Fibroblast of skin of left quadriceps (primary cell): ENCODE measurements around the gene L3MBTL1.
"Not testable (repeated sequence)": the region's sequence is repeated elsewhere in the genome, so short reads cannot be mapped to it uniquely, and the experiment has no call there.

ENCODE experiments used
- DNase-seq, 2 experiments: peaks; one replicate each; pipeline ENCODE4 v3.0.0-alpha.2; 2013; ENCODE audit warnings: low read depth in 2 of 2

L3MBTL1 gene

DNA sequence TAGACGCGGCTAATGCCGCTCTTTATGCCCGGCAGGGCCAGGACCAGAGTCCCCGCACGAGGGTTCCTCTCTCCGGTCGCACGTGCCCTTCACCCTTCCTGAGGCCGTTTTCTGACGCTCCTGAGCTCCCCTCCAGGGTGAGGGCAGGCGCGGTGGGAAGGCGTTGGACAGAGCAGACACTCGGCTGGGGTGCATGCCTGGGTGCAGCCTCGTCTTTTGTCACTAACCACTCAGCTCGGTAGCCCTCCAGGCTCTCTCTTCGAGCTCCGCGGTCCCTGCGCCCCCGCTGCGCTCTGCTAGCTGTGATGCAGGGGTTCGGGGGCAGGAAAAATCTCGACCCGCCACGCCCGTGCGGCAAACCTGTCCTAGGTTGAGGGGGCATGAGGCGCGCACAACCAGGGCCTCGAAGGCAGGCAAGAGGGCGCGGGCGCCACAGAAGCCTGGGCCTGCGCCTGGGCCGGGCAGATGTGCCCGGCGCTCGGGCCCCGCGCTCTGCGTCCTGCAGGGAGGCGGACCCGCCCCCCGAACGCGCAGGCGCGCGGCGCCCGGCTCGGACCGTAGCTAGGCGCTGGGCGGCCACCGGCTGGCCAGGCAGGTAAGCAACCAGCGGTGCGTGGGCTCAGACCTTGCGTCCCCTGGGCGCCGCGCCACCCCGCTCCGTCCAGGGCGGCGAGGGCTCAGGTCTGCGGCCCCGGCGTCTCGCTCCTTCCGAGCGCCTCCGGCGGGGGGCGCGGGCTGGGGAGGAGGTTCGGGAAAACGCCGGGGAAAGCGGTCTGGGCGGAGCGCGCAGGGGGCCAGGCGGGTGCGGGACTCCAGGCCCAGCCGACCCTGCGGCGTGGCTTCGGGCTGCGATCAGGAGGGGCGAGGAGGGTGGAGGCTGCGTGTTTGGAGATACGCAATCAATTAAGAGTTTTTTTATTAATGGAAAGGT is at the start of gene L3MBTL1:
TSS of gene L3MBTL1 (plus strand) at position 548 of the 931 bp plus-strand sequence. CDS start 5,807 bp downstream, outside the sequence.
- DNase-seq, result no peak

GRCh38 chr20:43458422-43458924 is 49.0 kb upstream of the L3MBTL1 start:
- no peak for DNase-seq

- DNase-seq, result no peak
These were observed 48.2 kb upstream of the L3MBTL1 start for GRCh38 chr20:43459022-43459942.

DNA sequence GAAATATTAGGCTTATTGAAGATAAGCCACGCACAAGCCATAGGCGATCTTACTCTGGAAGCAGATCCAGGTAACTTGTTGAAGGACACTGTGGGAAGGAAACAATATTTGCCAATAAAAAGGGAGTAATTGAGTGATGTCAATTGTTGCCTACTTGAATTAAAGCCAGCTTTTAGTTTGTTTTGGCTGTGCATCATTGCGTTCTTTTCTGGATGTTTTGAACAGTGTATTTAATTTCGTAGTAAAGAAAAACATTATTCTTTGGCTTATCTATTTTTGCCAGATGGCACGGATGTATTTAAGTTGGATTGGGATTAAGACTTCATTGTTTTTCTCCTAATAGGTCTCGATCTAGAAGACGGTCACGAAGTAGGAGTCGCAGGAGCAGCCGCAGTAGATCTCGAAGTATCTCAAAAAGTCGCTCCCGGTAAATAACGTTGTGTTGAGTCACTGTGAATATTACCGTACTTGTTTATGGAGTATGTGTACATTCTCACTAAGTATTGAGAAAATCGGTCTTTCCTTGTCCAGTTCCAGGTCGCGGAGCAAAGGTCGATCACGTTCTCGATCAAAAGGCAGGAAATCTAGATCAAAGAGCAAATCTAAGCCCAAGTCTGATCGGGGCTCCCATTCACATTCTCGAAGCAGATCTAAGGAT is 47.2 kb upstream of the L3MBTL1 start:
- no peak for DNase-seq

DNA sequence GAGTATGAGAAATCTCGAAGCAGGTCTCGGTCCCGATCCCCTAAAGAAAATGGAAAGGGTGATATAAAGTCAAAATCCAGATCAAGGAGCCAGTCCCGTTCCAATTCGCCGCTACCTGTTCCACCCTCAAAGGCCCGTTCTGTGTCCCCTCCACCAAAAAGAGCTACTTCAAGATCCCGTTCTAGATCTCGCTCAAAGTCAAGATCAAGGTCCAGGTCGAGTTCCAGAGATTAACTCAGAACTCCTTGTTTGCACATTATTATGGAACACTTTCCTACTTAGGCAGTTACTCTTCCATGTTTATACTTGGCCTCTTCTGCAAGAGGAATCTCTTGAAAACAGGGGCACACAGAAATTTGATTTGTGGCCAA is 46.7 kb upstream of the L3MBTL1 start:
- no peak for DNase-seq

DNA sequence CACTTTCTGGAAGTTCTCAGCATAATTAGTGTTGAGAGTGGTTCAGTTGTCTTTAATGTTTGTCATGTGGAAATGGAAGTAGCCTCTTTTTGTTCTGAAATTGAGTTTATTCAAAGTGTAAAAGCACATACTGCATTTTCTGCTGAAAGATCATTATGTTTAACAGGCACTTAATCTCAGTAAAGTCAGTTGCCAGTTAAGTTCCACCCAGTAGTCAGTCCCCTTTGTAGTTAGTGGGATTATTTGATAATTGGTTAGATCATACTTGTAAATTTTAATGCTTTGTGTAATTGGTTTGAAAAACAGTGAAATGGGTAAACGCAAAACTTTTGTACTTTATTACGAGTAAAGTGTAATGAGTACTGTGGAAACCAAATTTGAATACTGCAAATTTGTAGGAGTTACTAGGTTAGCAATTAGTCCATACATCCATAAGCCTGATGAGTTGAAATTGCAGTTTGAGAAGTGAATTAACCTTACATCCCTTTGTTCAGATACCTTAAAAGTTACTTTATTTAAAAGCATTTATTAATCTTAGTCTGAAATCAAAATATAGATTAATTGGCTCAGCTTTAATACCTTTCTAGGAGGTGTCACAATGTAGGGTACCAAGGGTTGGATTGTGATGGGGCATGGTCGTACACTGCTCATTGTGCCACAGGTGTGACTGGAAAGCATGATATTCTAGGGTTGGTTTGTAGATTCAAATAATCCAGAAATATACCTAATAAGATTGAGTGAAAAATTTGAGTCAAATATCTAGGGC is 45.4 kb upstream of the L3MBTL1 start:
- no peak for DNase-seq

DNA sequence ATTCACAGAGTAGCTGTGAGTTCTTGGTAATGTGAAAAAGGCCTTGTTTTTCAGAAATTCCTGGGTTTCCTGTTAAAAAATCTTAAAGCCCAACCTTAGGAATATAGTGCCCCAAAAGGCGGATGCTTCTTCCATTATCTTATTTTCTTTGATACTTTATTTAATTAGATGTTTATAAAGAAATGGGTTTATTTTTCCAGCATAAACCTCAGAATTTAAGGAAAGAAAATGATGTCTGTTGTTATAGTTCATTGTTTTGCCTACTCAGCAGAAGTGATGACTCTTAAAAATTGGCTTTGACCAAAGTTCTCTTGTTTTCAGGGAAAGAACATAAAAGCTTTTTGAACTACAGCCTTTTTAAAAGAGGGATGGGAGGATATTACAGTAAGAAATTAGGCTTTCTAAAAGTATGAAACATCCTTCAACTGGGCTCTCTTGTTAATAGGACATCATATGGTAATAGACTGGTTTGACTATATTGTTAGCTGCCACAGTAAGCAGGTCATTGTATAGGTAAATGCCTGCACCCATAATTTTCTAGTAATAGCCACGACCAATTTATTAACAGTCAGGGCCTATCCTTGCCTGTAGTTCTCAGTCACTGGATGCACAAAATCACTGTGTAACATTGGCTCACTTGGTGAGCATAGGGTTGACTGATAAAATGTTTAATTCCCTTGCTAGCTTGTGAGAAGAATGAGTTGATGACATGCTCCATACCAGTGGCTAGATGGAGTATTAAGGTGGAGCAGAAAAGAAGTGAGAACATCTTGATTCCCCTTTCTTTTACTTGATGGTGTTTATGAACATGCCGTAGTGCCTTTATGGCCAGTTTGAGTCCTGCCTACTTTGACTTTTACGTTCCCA is 44.6 kb upstream of the L3MBTL1 start:
- DNase-seq, result no peak

- DNase-seq, result no peak
These were observed 43.8 kb upstream of the L3MBTL1 start for GRCh38 chr20:43463527-43464218.

GRCh38 chr20:43464219-43464790 is 43.2 kb upstream of the L3MBTL1 start:
- DNase-seq, result no peak

- no peak for DNase-seq
These were observed 41.9 kb upstream of the L3MBTL1 start for GRCh38 chr20:43465625-43465943.

- DNase-seq, result no peak
These were observed 39.9 kb upstream of the L3MBTL1 start for GRCh38 chr20:43467589-43467988.

DNA sequence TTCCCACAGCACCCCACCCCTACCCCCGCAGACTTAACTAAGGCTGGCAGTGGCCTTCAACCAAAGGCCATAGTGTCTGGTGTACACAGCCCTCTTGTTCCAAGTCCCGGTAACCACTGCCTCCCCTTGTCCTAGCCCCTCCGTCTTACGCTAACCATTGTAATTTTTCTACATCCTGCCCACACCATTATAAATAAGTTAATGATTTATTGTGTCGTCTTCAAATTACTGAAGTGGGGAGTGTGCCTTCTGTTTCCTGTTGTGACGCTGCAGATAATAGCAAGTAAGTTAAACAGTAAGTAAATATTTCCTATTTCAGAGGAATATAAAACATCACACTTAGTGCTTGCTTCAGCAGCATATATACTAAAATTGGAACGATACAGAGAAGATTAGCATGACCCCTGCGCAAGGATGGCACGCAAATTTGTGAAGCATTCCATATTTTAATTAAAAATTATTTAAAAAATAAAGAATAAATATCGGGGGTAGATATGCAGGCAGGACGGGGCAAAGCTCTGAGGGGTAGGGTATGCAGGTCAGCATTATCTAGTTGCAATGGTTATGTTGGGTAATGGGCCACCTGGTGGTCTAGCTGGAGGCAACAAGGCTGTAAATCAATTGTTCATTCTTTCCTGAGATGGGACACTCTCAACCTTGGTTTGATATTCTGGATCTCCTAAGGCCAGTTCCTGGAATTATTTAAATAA is 34.7 kb upstream of the L3MBTL1 start:
- DNase-seq, result no peak

DNA sequence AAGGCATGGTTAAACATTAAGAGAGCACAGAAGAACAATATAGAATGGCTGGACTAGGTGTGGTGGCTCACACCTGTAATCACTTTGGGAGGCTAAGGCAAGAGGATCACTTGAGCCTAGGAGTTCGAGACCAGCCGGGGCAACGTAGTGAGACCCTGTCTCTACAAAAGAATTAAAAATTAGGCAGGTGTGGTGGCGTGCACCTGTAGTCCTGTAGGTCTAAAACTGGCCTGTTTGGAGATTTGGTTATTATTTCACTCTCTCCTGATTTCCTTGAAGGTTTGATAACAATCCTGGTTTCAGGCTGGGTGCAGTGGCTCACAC is 34.2 kb upstream of the L3MBTL1 start:
- no peak for DNase-seq

GRCh38 chr20:43477193-43477592 is 30.3 kb upstream of the L3MBTL1 start:
- DNase-seq, result no peak

DNA sequence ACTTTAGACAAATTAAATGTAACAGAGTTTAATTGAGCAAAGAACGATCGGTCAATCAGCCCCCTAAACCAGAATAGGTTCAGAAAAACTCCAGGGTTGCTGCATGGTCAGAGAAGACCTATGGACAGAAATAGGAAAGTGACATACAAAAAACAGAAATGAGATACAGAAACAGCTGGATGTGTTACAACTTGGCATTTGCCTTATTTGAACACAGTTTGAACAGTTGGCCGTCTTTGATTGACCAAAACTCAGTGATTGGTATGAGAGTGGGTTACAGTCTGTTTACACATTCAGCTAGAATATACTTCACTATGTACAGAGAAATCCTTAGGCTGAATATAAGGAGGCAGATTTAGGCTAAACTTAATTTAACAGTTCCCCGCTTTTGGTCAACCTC is 29.9 kb upstream of the L3MBTL1 start:
- DNase-seq, result no peak

DNA sequence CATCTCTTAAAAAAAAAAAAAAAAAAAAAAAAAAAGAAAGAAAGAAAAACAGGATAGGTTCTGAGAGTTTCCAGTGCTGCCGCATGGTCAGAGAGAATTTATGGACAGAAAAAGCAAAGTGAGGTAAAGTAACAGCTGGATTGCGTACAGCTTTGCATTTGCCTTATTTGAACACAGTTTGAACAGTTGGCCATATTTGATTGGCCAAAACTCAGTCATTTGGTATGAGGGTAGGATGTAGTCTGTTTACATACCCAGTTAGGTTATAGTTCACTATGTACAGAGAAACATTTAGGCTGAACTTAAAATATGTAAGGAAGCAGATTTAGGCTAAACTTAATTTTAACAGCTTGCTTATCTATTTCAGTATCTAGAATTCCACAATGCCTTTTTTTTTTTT is 17.5 kb upstream of the L3MBTL1 start:
- no peak for DNase-seq

DNA sequence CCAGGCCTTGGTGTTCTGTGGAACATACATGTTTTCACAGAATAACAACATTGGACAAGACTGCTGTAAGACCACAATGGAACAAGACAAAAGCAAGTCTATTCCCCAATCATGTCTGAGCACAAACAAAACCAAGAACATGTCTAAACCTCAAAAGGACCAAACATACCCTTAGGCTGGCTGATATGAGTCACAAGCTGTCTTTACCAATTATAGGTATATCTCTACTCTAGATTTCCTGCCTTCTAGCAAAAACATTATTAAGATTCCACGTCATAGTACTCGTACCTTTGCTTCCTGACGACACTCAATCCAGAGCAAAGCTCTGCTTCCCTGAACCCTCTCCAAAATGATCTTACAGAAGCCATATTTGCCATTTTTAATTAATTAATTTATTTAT is 15.4 kb upstream of the L3MBTL1 start:
- no peak for DNase-seq

DNA sequence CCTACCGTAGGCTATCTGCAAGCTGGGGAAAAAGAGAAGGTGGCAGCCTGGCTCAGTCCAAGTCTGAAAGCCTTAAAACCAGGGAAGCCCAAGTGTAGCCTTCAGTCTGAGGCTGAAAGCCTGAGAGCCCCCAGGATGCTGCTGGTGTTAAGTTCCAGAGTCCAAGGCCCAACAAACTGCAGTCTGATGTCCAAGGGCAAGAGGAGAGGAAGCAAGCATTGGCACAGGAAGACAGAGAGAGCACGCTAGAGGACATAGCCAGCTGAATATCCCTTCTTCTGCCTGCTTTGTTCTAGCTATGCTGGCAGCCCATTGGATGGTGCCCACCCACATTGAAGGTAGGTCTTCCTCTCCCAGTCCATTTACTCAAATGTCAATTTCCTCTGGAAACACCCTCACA is 12.1 kb upstream of the L3MBTL1 start:
- DNase-seq, result no peak

DNA sequence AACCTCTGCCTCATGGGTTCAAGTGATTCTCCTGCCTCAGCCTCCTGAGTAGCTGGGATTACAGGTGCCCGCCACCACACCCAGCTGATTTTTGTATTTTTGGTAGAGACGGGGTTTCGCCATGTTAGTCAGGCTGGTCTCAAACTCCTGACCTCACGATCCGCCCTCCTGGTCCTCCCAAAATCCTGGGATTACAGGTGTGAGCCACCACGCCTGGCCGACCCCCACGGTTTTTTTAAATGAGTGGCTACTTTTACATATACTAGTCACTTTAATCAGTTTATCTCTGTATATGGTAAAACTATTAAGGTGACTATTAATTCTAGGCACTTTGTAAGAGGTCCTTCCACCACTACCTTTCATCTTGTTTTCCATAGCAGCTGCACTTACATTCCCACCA is 5.5 kb upstream of the L3MBTL1 start:
- not testable (repeated sequence) for DNase-seq
